ENCODE measurements around the gene NKD1. TPM values are rescaled to one million over a fixed set of nuclear protein-coding genes. Genes with fewer than 3 reads are reported as not detected.

Gene NKD1
- total and polyA plus RNA-seq, 7 donors, result 0.04 to 0.45 (median 0.22) TPM

DNA sequence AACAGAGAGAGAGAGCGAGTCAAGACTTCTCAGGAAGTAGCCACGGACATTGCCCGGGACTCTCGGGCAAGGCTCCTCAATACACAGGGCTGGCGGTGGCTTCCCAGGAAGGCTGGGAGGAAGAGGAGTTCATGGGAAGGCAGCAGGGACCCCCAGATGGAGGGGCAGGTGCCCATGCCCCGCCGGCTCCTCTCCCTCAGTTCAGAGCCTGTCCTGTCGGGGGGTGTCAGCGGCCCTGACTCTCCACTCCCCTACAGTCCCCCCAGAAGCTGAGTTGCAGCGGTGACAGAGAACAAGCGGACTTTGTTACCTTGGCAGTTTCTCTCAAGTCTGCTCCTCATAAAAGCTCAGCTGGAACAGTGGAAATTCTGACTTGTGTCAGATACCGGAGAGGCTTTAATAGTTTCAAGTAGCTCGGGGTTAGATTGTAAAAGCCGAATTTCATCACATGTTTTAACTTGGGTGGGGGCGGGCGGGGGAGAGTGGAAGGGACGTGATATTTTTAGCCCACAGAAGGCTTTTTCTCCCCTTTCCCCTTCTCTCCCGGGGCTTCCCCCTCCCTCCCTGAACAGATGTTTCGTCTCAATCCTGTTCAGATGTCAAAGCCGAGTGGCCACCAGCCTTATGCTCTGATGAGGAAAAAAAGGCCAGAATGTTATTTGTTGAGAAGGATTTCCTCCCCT, 65.2 kb downstream of the NKD1 start:
- H3K4me3 ChIP-seq, result no peak overlapping the region

GRCh38 chr16:50613964-50614474, 65.8 kb downstream of the NKD1 start:
- H3K27me3 ChIP-seq (ENCODE audit: insufficient read depth in 3 of 3, low read length in 2 of 3), result no peaks in the 10 kb centered on the region
- ATAC-seq (no peak), DNase-seq (no peak)
- 74 to 82% (median 81%) methylated on average over 7 of the region's 7 CpGs for whole genome bisulfite sequencing, 3 donors
- no peak overlapping the region for H3K4me3 ChIP-seq
- intact Hi-C loops (cut with DNase I), result no loop called here
- H3K27ac ChIP-seq, result no peak overlapping the region
- H3K4me1 ChIP-seq, result peaks cover 15% of the 10 kb centered on the region
- H3K9me3 ChIP-seq, result no peaks in the 10 kb centered on the region
- TF ChIP-seq, protein P1, sequence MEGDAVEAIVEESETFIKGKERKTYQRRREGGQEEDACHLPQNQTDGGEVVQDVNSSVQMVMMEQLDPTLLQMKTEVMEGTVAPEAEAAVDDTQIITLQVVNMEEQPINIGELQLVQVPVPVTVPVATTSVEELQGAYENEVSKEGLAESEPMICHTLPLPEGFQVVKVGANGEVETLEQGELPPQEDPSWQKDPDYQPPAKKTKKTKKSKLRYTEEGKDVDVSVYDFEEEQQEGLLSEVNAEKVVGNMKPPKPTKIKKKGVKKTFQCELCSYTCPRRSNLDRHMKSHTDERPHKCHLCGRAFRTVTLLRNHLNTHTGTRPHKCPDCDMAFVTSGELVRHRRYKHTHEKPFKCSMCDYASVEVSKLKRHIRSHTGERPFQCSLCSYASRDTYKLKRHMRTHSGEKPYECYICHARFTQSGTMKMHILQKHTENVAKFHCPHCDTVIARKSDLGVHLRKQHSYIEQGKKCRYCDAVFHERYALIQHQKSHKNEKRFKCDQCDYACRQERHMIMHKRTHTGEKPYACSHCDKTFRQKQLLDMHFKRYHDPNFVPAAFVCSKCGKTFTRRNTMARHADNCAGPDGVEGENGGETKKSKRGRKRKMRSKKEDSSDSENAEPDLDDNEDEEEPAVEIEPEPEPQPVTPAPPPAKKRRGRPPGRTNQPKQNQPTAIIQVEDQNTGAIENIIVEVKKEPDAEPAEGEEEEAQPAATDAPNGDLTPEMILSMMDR (IDR thresholded peaks at IDR 0.05), result no peak
- H3K36me3 ChIP-seq (ENCODE audit: insufficient read depth in 1 of 2, low read depth in 1 of 2), result no peaks in the 10 kb centered on the region

More for the DNA sequence above, 65.2 kb downstream of the NKD1 start:
- intact Hi-C loops (cut with DNase I), result no loop called here
- Histone ChIP-seq H3K27ac (no peak overlapping the region), H3K27me3 (ENCODE audit: insufficient read depth in 3 of 3, low read length in 2 of 3) (no peaks in the 10 kb centered on the region), H3K9me3 (no peaks in the 10 kb centered on the region), H3K4me1 (peaks cover 15% of the 10 kb centered on the region), H3K36me3 (ENCODE audit: insufficient read depth in 1 of 2, low read depth in 1 of 2) (no peaks in the 10 kb centered on the region)
- TF ChIP-seq, protein P1 (IDR thresholded peaks at IDR 0.05), result no peak
- 54 to 60% (median 54%) methylated on average over 18 to 20 of the region's 20 CpGs for WGBS, 3 donors
- DNase-seq (no peak), ATAC-seq (no peak)

DNA sequence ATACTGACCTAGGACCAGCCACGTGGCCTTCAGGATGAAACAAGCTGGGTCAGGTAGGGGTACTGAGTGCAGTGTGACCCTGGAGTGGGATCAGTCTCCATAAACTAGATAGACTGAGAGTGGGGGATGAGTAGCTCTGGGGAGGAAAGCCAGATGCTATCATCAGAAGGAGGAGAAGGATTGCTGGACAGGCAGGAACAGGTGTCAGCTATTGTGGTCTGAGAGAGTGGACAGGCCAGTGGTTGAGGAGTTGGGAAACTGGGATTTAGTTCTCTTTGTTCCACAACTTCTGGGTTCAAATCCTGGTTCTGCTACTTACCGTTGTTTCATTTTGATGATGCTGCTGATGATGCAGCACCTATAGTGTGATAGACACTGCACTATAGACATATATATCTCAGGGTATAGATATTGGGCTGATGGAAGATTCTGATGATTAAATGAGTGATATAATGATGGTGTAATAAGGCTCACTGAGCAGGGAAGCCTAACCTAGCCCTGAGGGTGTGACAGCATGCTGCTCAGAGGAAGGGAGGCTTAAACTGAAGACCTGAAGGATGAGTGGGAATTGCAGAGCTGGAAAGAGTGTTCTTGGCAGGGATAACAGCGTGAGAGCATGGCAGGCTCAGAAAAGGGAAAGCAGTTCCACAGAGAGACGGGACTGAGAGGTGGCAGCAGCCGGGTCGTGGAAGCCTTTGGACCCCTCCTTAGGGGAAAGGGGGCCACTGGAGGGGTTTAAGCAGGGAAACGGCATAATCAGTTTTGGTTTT, 66.9 kb downstream of the NKD1 start:
- Histone ChIP-seq H3K36me3 (ENCODE audit: insufficient read depth in 1 of 2, low read depth in 1 of 2) (no peaks in the 10 kb centered on the region), H3K9me3 (no peaks in the 10 kb centered on the region), H3K27ac (no peak overlapping the region), H3K4me1 (peaks cover 15% of the 10 kb centered on the region), H3K27me3 (ENCODE audit: insufficient read depth in 3 of 3, low read length in 2 of 3) (no peaks in the 10 kb centered on the region), H3K4me3 (no peak overlapping the region)
- no peak for DNase-seq
- TF ChIP-seq, protein P1 (IDR thresholded peaks at IDR 0.05), result no peak
- peak in 1 of 4 donors; percentile 47 for ATAC-seq
- intact Hi-C loops (cut with DNase I), result no loop called here
- WGBS, 3 donors, result 61 to 65% (median 64%) methylated on average over 7 of the region's 7 CpGs

GRCh38 chr16:50615891-50616290, 67.7 kb downstream of the NKD1 start:
- Histone ChIP-seq H3K36me3 (ENCODE audit: insufficient read depth in 1 of 2, low read depth in 1 of 2) (no peaks in the 10 kb centered on the region), H3K9me3 (no peaks in the 10 kb centered on the region), H3K27ac (no peak overlapping the region), H3K27me3 (ENCODE audit: insufficient read depth in 3 of 3, low read length in 2 of 3) (no peaks in the 10 kb centered on the region), H3K4me1 (peaks cover 15% of the 10 kb centered on the region), H3K4me3 (no peak overlapping the region)
- TF ChIP-seq, protein P1 (IDR thresholded peaks at IDR 0.05), result no peak
- WGBS, 3 donors, result 18 to 23% (median 23%) methylated on average over 5 of the region's 5 CpGs
- intact Hi-C loops (cut with DNase I), result no loop called here
- ATAC-seq (no peak), DNase-seq (no peak)
